Measurements from ENCODE around the gene HMGCR. TPM values are rescaled to one million over a fixed set of nuclear protein-coding genes. Genes with fewer than 3 reads are reported as not detected.
"Not testable (repeated sequence)": the region's sequence is repeated elsewhere in the genome, so short reads cannot be mapped to it uniquely, and the experiment has no call there.

HMGCR gene
- total RNA-seq, 4 donors from 2014 or later: 9.6 to 17.4 (median 12.6) TPM

- Histone ChIP-seq H3K27ac (replicated peaks in 1 of 4) (no peak overlapping the region), H3K36me3 (no peaks in the 10 kb centered on the region), H3K27me3 (no peaks in the 10 kb centered on the region), H3K9me3 (no peaks in the 10 kb centered on the region), H3K4me1 (no peaks in the 10 kb centered on the region), H3K4me3 (no peak overlapping the region)
- DNase-seq (ENCODE audit: extremely low spot score): no peak
- TF ChIP-seq CTCF (IDR thresholded peaks at IDR 0.05) (no peak), EP300 (IDR thresholded peaks at IDR 0.05) (no peak), POLR2AphosphoS5 (IDR thresholded peaks at IDR 0.05) (no peak), POLR2A (IDR thresholded peaks at IDR 0.05; ENCODE audit: low read depth) (no peak)
- 84% methylated on average over 3 of the region's 3 CpGs for WGBS
- intact Hi-C loops (cut with DNase I): no loop called here
These were observed 26.8 kb upstream of the HMGCR start for GRCh38 chr5:75310212-75310611.

DNA sequence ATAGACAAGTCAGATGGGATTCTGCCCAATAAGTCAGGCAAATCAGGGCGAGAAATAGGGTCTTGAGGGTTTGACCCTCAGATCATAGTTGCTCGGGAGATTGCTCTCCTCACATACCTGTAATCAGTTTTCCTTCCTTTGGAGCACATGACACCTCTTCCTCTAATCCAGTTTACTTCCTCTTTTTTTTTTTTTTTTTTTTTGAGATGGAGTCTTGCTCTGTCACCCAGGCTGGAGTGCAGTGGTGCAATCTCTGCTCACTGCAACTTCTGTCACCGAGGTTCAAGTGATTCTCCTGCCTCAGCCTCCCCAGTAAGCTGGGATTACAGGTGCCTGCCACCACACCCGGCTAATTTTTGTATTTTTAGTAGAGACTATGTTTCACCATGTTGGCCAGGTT lies 17.9 kb upstream of the HMGCR start:
- H3K4me1 ChIP-seq; intact Hi-C loops (cut with DNase I); H3K27me3 ChIP-seq; DNase-seq (ENCODE audit: extremely low spot score); H3K27ac ChIP-seq (replicated peaks in 1 of 4); H3K9me3 ChIP-seq; H3K4me3 ChIP-seq; H3K36me3 ChIP-seq: not testable (repeated sequence)
- 89% methylated on average over 4 of the region's 4 CpGs for WGBS

DNA sequence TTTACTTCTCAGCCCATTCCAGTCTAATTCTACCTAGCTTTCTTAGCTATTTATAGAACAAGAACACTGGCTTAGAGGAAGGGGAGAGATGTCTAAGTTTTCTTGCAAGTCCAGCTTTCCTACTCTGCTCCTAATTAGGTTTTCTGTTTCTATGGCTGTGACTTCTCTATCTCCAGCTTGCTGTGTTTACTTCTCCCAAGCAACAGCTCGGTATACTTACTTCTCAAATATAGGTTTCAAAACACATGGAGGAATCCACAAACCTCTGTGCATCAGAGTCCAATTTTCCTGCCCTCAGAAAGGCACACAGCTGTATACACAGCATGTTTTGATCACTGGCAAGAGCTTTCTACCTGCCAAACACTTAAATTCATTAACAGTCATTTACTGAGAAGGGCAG lies 17.4 kb upstream of the HMGCR start:
- H3K9me3 ChIP-seq: no peaks in the 10 kb centered on the region
- H3K27ac ChIP-seq (replicated peaks in 1 of 4): no peak overlapping the region
- WGBS: 56% methylated on average over 1 of the region's 1 CpG
- intact Hi-C loops (cut with DNase I): no loop called here
- no peaks in the 10 kb centered on the region for H3K36me3 ChIP-seq
- TF ChIP-seq POLR2A (IDR thresholded peaks at IDR 0.05; ENCODE audit: low read depth) (no peak), POLR2AphosphoS5 (IDR thresholded peaks at IDR 0.05) (no peak), EP300 (IDR thresholded peaks at IDR 0.05) (no peak), CTCF (IDR thresholded peaks at IDR 0.05) (no peak)
- no peak overlapping the region for H3K4me3 ChIP-seq
- no peak for DNase-seq (ENCODE audit: extremely low spot score)
- H3K4me1 ChIP-seq: no peaks in the 10 kb centered on the region
- H3K27me3 ChIP-seq: no peaks in the 10 kb centered on the region

GRCh38 chr5:75320371-75320770 lies 16.6 kb upstream of the HMGCR start:
- DNase-seq (ENCODE audit: extremely low spot score): no peak
- Histone ChIP-seq H3K4me3 (no peak overlapping the region), H3K27me3 (no peaks in the 10 kb centered on the region), H3K27ac (replicated peaks in 1 of 4) (no peak overlapping the region), H3K36me3 (no peaks in the 10 kb centered on the region), H3K4me1 (no peaks in the 10 kb centered on the region), H3K9me3 (no peaks in the 10 kb centered on the region)
- WGBS: 74% methylated on average over 7 of the region's 7 CpGs
- TF ChIP-seq EP300 (IDR thresholded peaks at IDR 0.05): no peak
- no peak for TF ChIP-seq CTCF (IDR thresholded peaks at IDR 0.05)
- TF ChIP-seq POLR2AphosphoS5 (IDR thresholded peaks at IDR 0.05): no peak
- no peak for TF ChIP-seq POLR2A (IDR thresholded peaks at IDR 0.05; ENCODE audit: low read depth)
- intact Hi-C loops (cut with DNase I): no loop called here

GRCh38 chr5:75322066-75322465 lies 15.0 kb upstream of the HMGCR start:
- no peak for DNase-seq (ENCODE audit: extremely low spot score)
- Histone ChIP-seq H3K27ac (replicated peaks in 1 of 4) (no peak overlapping the region), H3K27me3 (no peaks in the 10 kb centered on the region), H3K4me3 (no peak overlapping the region), H3K36me3 (no peaks in the 10 kb centered on the region), H3K4me1 (no peaks in the 10 kb centered on the region), H3K9me3 (no peaks in the 10 kb centered on the region)
- TF ChIP-seq CTCF (IDR thresholded peaks at IDR 0.05) (no peak), EP300 (IDR thresholded peaks at IDR 0.05) (no peak), POLR2A (IDR thresholded peaks at IDR 0.05; ENCODE audit: low read depth) (no peak), POLR2AphosphoS5 (IDR thresholded peaks at IDR 0.05) (no peak)
- WGBS: 86% methylated on average over 5 of the region's 5 CpGs
- intact Hi-C loops (cut with DNase I): no loop called here

All from esophagus muscularis mucosa (tissue), 4 donors.